ENCODE data around the gene F8.
"Not testable (repeated sequence)": the region's sequence is repeated elsewhere in the genome, so short reads cannot be mapped to it uniquely, and the experiment has no call there.

F8 gene

DNA sequence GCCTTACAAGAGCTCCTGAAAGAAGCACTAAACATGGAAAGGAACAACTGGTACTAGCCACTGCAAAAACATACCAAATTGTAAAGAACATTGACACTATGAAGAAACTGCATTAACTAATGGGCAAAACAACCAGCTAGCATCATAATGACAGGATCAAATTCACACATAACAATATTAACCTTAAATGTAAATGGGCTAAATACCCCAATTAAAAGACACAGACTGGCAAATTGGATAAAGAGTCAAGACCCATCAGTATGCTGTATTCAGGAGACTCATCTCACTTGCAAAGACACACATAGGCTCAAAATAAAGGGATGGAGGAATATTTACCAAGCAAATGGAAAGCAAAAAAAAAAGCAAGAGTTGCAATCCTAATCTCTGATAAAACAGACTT lies 154.0 kb downstream of the F8 start:
- H3K27me3 ChIP-seq (ENCODE audit: insufficient read depth, low read length); H3K9me3 ChIP-seq (ENCODE audit: insufficient read depth, low read depth, low read length); H3K9ac ChIP-seq (ENCODE audit: low read depth, low read length); H3K36me3 ChIP-seq (ENCODE audit: insufficient read depth, low read length); H3K27ac ChIP-seq (ENCODE audit: low read depth, low read length); H3K4me1 ChIP-seq (ENCODE audit: insufficient read depth, low read length); H3K4me3 ChIP-seq (ENCODE audit: low read length): not testable (repeated sequence)

DNA sequence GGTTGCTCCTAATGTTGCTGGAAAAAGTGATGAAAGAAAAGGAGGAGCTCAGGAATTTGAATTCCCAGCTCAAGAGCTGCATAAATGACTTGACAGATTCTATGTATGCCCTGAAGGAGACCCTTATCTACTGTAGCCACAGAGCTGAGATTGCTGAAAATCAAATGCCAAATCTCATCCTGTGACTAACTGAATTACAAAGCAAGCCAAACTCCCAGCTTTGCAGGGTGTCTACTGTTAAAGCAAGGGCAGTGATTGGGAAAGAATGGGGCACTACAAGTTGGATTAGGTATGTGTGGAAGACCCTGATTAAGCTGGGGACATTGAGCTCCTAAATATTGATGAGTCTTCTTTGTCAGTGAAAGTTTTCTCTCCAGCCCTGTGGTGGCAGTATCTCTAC lies 167.3 kb downstream of the F8 start:
- Histone ChIP-seq H3K36me3 (ENCODE audit: insufficient read depth, low read length) (no peaks in the 10 kb centered on the region), H3K9ac (ENCODE audit: low read depth, low read length) (no peak overlapping the region), H3K27ac (ENCODE audit: low read depth, low read length) (no peak overlapping the region), H3K27me3 (ENCODE audit: insufficient read depth, low read length) (no peaks in the 10 kb centered on the region), H3K9me3 (ENCODE audit: insufficient read depth, low read depth, low read length) (no peaks in the 10 kb centered on the region), H3K4me3 (ENCODE audit: low read length) (no peak overlapping the region), H3K4me1 (ENCODE audit: insufficient read depth, low read length) (no peaks in the 10 kb centered on the region)

DNA sequence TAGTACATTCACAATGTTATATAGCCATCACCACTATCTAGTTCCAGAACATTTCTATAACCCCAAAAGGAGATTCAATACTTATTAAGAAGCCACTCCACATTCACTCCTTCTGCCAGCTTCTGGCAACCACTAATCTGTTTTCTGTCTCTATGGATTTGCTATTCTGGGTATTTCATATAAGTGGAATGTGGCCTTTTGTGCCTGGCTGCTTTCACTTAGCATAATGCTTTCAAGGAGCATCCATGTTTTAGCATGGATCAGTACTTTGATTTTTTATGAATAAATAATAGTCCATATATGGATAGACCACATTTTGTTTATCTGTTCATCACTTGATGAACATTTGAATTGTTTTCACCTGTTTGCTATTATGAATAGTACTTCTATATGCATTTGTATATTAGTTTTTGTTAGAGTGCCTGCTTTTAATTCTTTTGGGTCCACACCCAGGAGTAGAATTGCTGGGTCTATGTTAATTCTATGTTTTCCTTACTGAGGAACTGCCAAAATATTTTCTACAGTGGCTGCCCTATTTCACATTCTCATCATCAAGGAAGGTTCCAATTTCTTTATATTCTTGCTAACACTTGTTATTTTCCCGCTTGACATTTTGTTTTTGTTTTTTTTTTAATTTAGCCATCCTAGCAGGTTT lies 171.4 kb downstream of the F8 start:
- no peaks in the 10 kb centered on the region for H3K9me3 ChIP-seq (ENCODE audit: insufficient read depth, low read depth, low read length)
- no CpG with 5 or more reads among the region's 1 CpG for WGBS
- no peak overlapping the region for H3K4me3 ChIP-seq (ENCODE audit: low read length)
- H3K9ac ChIP-seq (ENCODE audit: low read depth, low read length), result no peak overlapping the region
- H3K27ac ChIP-seq (ENCODE audit: low read depth, low read length), result no peak overlapping the region
- no peaks in the 10 kb centered on the region for H3K36me3 ChIP-seq (ENCODE audit: insufficient read depth, low read length)
- no peaks in the 10 kb centered on the region for H3K27me3 ChIP-seq (ENCODE audit: insufficient read depth, low read length)
- no peaks in the 10 kb centered on the region for H3K4me1 ChIP-seq (ENCODE audit: insufficient read depth, low read length)

DNA sequence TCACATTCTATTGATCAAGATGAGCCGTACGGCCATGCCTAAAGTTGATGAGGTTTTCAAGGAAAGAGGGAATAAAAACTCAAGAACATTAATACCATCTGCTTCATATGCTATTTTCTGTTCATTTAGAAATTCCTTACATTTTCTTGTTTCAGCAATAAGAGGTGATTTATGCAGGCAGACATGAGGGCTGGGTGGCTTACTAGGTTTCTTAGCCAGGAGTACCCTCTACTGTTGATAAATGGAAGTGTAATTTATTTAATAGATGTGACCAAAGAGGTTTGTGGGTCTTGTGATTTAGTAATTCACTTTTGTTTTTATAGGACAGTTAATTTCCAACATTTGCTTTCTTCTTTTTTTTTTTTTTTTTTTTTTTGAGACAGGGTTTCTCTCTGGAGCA lies 181.7 kb downstream of the F8 start:
- H3K36me3 ChIP-seq (ENCODE audit: insufficient read depth, low read length), result no peaks in the 10 kb centered on the region
- no peaks in the 10 kb centered on the region for H3K27me3 ChIP-seq (ENCODE audit: insufficient read depth, low read length)
- H3K9ac ChIP-seq (ENCODE audit: low read depth, low read length), result no peak overlapping the region
- H3K4me1 ChIP-seq (ENCODE audit: insufficient read depth, low read length), result no peaks in the 10 kb centered on the region
- H3K9me3 ChIP-seq (ENCODE audit: insufficient read depth, low read depth, low read length), result no peaks in the 10 kb centered on the region
- WGBS, result no CpG with 5 or more reads among the region's 2 CpGs
- H3K4me3 ChIP-seq (ENCODE audit: low read length), result no peak overlapping the region
- H3K27ac ChIP-seq (ENCODE audit: low read depth, low read length), result no peak overlapping the region

DNA sequence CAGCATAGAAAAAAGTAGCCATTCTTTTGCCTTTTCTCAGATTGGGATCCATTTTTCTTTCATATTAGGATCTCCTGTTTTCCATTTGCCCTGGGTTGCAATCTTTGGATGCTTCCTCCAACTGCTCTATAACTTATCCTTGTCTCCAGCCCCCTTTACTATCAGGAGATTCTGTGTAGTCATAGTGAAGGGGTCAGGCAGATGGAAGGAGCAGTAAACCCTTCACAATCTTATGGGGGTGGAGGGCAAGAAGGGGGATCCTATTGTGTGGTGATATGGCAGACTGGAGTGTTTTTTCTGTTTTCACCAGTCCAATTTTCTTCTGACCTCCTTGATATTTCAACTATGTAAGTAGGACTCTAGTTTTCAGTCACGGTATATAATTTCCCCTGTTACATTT lies 186.4 kb downstream of the F8 start:
- H3K9ac ChIP-seq (ENCODE audit: low read depth, low read length), result no peak overlapping the region
- H3K36me3 ChIP-seq (ENCODE audit: insufficient read depth, low read length), result no peaks in the 10 kb centered on the region
- H3K27me3 ChIP-seq (ENCODE audit: insufficient read depth, low read length), result no peaks in the 10 kb centered on the region
- no peaks in the 10 kb centered on the region for H3K4me1 ChIP-seq (ENCODE audit: insufficient read depth, low read length)
- H3K9me3 ChIP-seq (ENCODE audit: insufficient read depth, low read depth, low read length), result no peaks in the 10 kb centered on the region
- H3K27ac ChIP-seq (ENCODE audit: low read depth, low read length), result no peak overlapping the region
- no CpG with 5 or more reads among the region's 1 CpG for WGBS
- no peak overlapping the region for H3K4me3 ChIP-seq (ENCODE audit: low read length)

DNA sequence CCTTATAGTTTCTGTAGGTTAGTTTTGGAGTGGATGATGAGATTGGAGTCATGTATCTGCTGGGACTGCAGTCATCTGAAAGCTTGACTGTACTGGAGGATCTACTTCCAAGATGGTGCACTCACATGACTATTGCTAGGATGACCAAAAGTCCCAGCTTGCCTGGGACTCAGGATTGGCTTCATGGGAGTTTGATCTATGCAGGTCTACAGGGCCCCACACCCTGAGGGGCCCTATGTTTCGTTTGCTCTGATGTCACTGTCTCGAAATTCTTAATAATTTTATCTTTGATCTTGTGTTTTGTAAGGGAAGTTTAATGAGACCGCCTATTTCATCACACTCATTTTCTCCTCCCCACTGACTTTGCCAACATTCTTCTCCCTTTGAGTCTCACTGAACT lies 188.0 kb downstream of the F8 start, which contains the start of gene SMIM9:
TSS of gene SMIM9 (minus strand) at position 101 of the 400 bp plus-strand sequence. CDS start 3,806 bp downstream, outside the sequence.
- Histone ChIP-seq H3K4me3 (ENCODE audit: low read length) (no peak within 1 kb of the TSS), H3K9ac (ENCODE audit: low read depth, low read length) (no peak within 1 kb of the TSS), H3K27me3 (ENCODE audit: insufficient read depth, low read length) (no peaks in the 10 kb centered on the region), H3K36me3 (ENCODE audit: insufficient read depth, low read length) (no peaks in the 10 kb centered on the region), H3K4me1 (ENCODE audit: insufficient read depth, low read length) (no peaks in the 10 kb centered on the region), H3K27ac (ENCODE audit: low read depth, low read length) (no peak within 1 kb of the TSS), H3K9me3 (ENCODE audit: insufficient read depth, low read depth, low read length) (no peaks in the 10 kb centered on the region)
- no CpG with 5 or more reads among the region's 3 CpGs for WGBS

DNA sequence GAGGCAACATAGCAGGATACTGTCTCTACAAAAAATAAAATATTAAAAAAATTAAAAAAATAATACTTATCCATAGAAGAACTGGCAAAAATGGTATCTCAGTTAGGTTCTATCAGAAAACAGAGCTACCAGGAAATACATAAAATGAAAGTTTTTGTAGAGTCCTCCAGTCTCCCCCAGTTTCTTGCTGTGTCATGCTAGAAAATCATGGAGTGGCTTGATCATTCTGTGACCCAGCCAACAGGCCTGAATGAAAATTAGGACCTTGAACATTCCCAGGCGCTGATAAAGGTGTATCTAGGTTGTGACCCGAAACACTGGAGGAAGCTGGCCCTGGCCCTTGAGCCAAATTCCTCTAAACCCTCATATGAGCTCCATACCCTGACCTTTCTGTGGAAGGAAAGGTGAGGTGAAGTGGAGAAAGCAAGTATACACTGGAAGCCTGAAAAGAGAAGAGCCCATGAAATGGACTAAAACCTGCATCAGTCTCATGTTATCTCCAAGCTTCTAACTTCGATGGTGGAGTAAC lies 188.7 kb downstream of the F8 start:
- 94% methylated on average over 2 of the region's 3 CpGs for WGBS
- Histone ChIP-seq H3K27me3 (ENCODE audit: insufficient read depth, low read length) (no peaks in the 10 kb centered on the region), H3K4me1 (ENCODE audit: insufficient read depth, low read length) (no peaks in the 10 kb centered on the region), H3K36me3 (ENCODE audit: insufficient read depth, low read length) (no peaks in the 10 kb centered on the region), H3K9ac (ENCODE audit: low read depth, low read length) (no peak overlapping the region), H3K4me3 (ENCODE audit: low read length) (no peak overlapping the region), H3K27ac (ENCODE audit: low read depth, low read length) (no peak overlapping the region), H3K9me3 (ENCODE audit: insufficient read depth, low read depth, low read length) (no peaks in the 10 kb centered on the region)

DNA sequence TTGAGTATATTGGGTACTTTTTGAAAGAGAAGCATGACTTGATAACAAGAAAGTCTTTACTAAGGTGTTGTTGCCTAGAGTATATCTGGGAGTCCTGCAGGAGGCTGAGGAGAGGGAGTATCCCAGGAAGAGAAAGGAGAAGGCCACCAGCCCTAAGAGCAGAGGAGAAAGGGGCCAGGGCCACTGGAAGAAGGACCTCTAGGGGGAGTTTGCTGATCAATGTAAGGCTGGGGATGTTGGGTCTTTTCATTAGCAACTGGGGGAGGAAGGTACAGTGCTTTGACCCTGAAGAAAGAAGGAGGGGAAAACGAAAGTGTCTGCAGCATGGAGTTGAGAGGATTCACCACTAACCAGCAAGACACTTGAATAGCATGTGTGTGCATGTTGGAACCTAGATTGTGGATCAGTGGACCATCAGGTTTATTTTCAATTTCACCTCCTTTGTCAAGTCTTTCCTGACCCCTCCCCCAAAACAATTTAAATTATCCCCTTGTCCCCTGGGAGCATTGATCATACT lies 192.5 kb downstream of the F8 start:
- no peaks in the 10 kb centered on the region for H3K4me1 ChIP-seq (ENCODE audit: insufficient read depth, low read length)
- no peak overlapping the region for H3K27ac ChIP-seq (ENCODE audit: low read depth, low read length)
- no peaks in the 10 kb centered on the region for H3K36me3 ChIP-seq (ENCODE audit: insufficient read depth, low read length)
- no peak overlapping the region for H3K9ac ChIP-seq (ENCODE audit: low read depth, low read length)
- WGBS, result 71% methylated on average over 1 of the region's 1 CpG
- H3K9me3 ChIP-seq (ENCODE audit: insufficient read depth, low read depth, low read length), result no peaks in the 10 kb centered on the region
- H3K27me3 ChIP-seq (ENCODE audit: insufficient read depth, low read length), result no peaks in the 10 kb centered on the region
- H3K4me3 ChIP-seq (ENCODE audit: low read length), result no peak overlapping the region

DNA sequence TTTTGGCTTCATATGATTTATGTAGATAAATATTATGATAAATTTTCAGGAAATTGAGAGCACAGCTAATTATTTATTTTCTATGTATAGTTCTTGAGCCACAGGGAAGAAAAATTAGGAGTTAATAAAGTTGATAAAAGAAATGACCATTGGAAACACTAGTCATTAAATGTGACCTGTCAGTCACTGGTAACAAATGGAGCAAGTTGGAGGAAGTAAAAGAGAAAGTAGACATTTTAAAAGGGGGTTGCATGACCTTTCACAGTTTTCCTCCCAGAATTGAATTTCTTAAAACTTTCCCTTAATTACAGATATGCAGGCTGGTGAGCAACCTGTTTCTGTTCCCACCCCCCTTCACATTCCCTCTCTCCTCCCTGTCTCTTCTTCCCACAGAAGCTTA lies 193.4 kb downstream of the F8 start:
- H3K4me1 ChIP-seq (ENCODE audit: insufficient read depth, low read length), result no peaks in the 10 kb centered on the region
- no peak overlapping the region for H3K9ac ChIP-seq (ENCODE audit: low read depth, low read length)
- no peaks in the 10 kb centered on the region for H3K27me3 ChIP-seq (ENCODE audit: insufficient read depth, low read length)
- no peaks in the 10 kb centered on the region for H3K36me3 ChIP-seq (ENCODE audit: insufficient read depth, low read length)
- no peaks in the 10 kb centered on the region for H3K9me3 ChIP-seq (ENCODE audit: insufficient read depth, low read depth, low read length)
- H3K4me3 ChIP-seq (ENCODE audit: low read length), result no peak overlapping the region
- H3K27ac ChIP-seq (ENCODE audit: low read depth, low read length), result no peak overlapping the region

DNA sequence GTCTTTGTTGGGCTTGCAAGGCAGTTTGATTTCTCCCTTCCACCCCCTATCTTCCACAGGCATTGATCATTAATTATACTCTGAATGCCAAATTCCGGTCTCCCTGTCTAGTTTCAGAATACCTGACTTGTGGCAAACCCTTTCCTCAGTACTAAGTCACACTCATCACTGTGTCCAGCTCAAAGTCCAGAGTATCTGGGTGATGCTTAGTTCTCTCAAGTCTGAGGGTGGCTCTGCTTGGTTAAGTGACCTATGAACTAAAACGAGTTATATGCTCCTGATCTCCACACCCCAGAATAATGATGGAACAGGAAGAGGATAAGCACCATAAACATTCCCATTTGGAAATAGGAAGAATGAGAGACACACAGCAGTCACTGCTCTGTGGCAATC lies 194.5 kb downstream of the F8 start:
- no peaks in the 10 kb centered on the region for H3K36me3 ChIP-seq (ENCODE audit: insufficient read depth, low read length)
- whole genome bisulfite sequencing, result 92% methylated on average over 1 of the region's 2 CpGs
- no peaks in the 10 kb centered on the region for H3K27me3 ChIP-seq (ENCODE audit: insufficient read depth, low read length)
- H3K9ac ChIP-seq (ENCODE audit: low read depth, low read length), result no peak overlapping the region
- H3K9me3 ChIP-seq (ENCODE audit: insufficient read depth, low read depth, low read length), result no peaks in the 10 kb centered on the region
- H3K4me3 ChIP-seq (ENCODE audit: low read length), result no peak overlapping the region
- no peaks in the 10 kb centered on the region for H3K4me1 ChIP-seq (ENCODE audit: insufficient read depth, low read length)
- H3K27ac ChIP-seq (ENCODE audit: low read depth, low read length), result no peak overlapping the region

DNA sequence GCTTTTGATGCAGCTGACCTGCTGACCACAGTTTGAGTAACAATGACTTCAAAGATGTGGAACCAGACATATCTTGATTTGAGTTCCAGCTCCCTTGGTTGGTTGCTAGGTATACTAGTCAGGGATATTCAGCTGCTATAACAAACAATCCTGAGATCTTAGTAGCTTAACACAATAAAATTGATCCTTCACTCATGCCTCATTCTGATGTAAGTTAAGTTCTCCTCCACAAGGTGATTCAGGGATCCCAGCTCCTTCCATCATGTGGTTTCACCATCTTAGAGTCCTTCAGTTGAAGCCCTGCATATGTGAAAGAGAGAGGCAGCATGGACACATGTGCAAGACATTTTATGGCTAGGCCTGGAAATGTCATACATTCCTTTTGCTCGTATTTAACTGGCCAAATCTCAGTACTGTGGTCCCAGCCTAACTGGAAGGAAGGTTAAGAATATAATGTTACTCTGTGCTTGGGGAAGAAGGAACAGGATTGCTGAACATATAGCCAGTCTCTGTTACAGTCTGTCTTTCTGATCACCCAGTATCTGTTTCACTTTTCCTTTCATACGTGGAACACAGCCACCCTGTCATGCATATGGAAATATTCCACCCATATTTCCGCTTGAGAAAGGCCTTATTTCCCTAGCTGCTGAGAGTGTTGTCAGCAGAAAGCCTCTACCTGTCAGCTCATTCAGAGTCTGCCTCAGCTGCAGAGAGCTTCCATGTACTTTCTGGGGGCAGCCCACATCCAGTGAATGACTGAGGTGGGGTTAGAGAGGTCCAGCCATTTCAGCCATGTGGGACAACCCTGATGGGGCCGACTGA lies 195.1 kb downstream of the F8 start:
- Histone ChIP-seq H3K27ac (ENCODE audit: low read depth, low read length) (no peak overlapping the region), H3K36me3 (ENCODE audit: insufficient read depth, low read length) (no peaks in the 10 kb centered on the region), H3K4me3 (ENCODE audit: low read length) (no peak overlapping the region), H3K9me3 (ENCODE audit: insufficient read depth, low read depth, low read length) (no peaks in the 10 kb centered on the region), H3K4me1 (ENCODE audit: insufficient read depth, low read length) (peaks cover 2% of the 10 kb centered on the region), H3K9ac (ENCODE audit: low read depth, low read length) (no peak overlapping the region), H3K27me3 (ENCODE audit: insufficient read depth, low read length) (no peaks in the 10 kb centered on the region)
- 85% methylated on average over 4 of the region's 4 CpGs for WGBS
